ENCODE measurements around the gene TRIML2. TPM values are rescaled to one million over a fixed set of nuclear protein-coding genes. Genes with fewer than 3 reads are reported as not detected.

TRIML2 gene
- not detected for total RNA-seq

- Histone ChIP-seq H3K4me3 (no peak within 1 kb of the TSS), H3K36me3 (no peaks in the 10 kb centered on the region), H3K4me1 (no peaks in the 10 kb centered on the region), H3K27ac (no peak within 1 kb of the TSS), H3K9me3 (no peaks in the 10 kb centered on the region), H3K27me3 (no peaks in the 10 kb centered on the region)
- in situ Hi-C loops (cut with MboI; ENCODE audit: low sequenced_read_pairs in 4 of 4), result no loop called here
- DNase-seq (no peak), ATAC-seq (no peak)
- no peak for TF ChIP-seq POLR2A (IDR thresholded peaks at IDR 0.05)
- no peak for TF ChIP-seq CTCF (IDR thresholded peaks at IDR 0.05 in 4 of 5, conservative IDR thresholded peaks at IDR 0.05 in 1 of 5)
- intact Hi-C loops (cut with DNase I; ENCODE audit: low total_unique reads), result no loop called here
Measured at GRCh38 chr4:188109157-188109755, at the start of gene TRIML2. Gene TRIML2, minus strand, starts transcription at chr4:188109603. Its CDS starts 4,235 bp downstream, at chr4:188105368.

- intact Hi-C loops (cut with DNase I; ENCODE audit: low total_unique reads), result no loop called here
- TF ChIP-seq POLR2A (IDR thresholded peaks at IDR 0.05), result no peak
- TF ChIP-seq CTCF (IDR thresholded peaks at IDR 0.05 in 4 of 5, conservative IDR thresholded peaks at IDR 0.05 in 1 of 5), result no peak
- DNase-seq (no peak), ATAC-seq (no peak)
- Histone ChIP-seq H3K4me1 (no peaks in the 10 kb centered on the region), H3K4me3 (no peak overlapping the region), H3K9me3 (no peaks in the 10 kb centered on the region), H3K27me3 (no peaks in the 10 kb centered on the region), H3K36me3 (no peaks in the 10 kb centered on the region), H3K27ac (no peak overlapping the region)
- in situ Hi-C loops (cut with MboI; ENCODE audit: low sequenced_read_pairs in 4 of 4), result no loop called here
Measured at GRCh38 chr4:188158336-188158735, 48.9 kb upstream of the TRIML2 start.

- in situ Hi-C loops (cut with MboI; ENCODE audit: low sequenced_read_pairs in 4 of 4), result no loop called here
- no peak overlapping the region for H3K4me3 ChIP-seq
- DNase-seq (no peak), ATAC-seq (no peak)
- intact Hi-C loops (cut with DNase I; ENCODE audit: low total_unique reads), result no loop called here
- TF ChIP-seq CTCF (IDR thresholded peaks at IDR 0.05 in 4 of 5, conservative IDR thresholded peaks at IDR 0.05 in 1 of 5) (no peak), POLR2A (IDR thresholded peaks at IDR 0.05) (no peak)
- no peaks in the 10 kb centered on the region for H3K4me1 ChIP-seq
- no peaks in the 10 kb centered on the region for H3K27me3 ChIP-seq
- no peaks in the 10 kb centered on the region for H3K36me3 ChIP-seq
- H3K9me3 ChIP-seq, result no peaks in the 10 kb centered on the region
- no peak overlapping the region for H3K27ac ChIP-seq
Measured at GRCh38 chr4:188154668-188155405, 45.4 kb upstream of the TRIML2 start.

- Histone ChIP-seq H3K36me3 (no peaks in the 10 kb centered on the region), H3K4me1 (no peaks in the 10 kb centered on the region), H3K9me3 (no peaks in the 10 kb centered on the region), H3K27me3 (no peaks in the 10 kb centered on the region), H3K27ac (no peak overlapping the region), H3K4me3 (no peak overlapping the region)
- no peak for TF ChIP-seq CTCF (IDR thresholded peaks at IDR 0.05 in 4 of 5, conservative IDR thresholded peaks at IDR 0.05 in 1 of 5)
- TF ChIP-seq POLR2A (IDR thresholded peaks at IDR 0.05), result no peak
- ATAC-seq (no peak), DNase-seq (no peak)
- intact Hi-C loops (cut with DNase I; ENCODE audit: low total_unique reads), result no loop called here
- in situ Hi-C loops (cut with MboI; ENCODE audit: low sequenced_read_pairs in 4 of 4), result no loop called here
Measured at GRCh38 chr4:188147776-188148175, 38.4 kb upstream of the TRIML2 start.

Data from gastrocnemius medialis (tissue), 4 donors.